Activated naive CD8-positive, alpha-beta T cell treated with anti-CD3 and anti-CD28 coated beads for 36 hours (primary cell): ENCODE results near the gene RPS15. TPM values are rescaled to one million over a fixed set of nuclear protein-coding genes. Genes with fewer than 3 reads are reported as not detected.

Source experiments
- DNase-seq: peaks from one replicate; pipeline ENCODE4 v3.0.0; 2021
- H3K27ac Mint-ChIP-seq: one replicate; pipeline ENCODE4 v1.8.0; 2022; ENCODE audit warnings: mild to moderate bottlenecking, moderate library complexity, mixed read lengths
- H3K27me3 Mint-ChIP-seq: one replicate; pipeline ENCODE4 v1.8.0; 2022; ENCODE audit warnings: mild to moderate bottlenecking, mixed read lengths
- H3K36me3 Mint-ChIP-seq: one replicate; pipeline ENCODE4 v1.8.0; 2021; ENCODE audit warnings: mild to moderate bottlenecking, mixed read lengths
- H3K4me1 Mint-ChIP-seq: one replicate; pipeline ENCODE4 v1.8.0; 2021; ENCODE audit warnings: mixed read lengths
- H3K4me3 Mint-ChIP-seq: one replicate; pipeline ENCODE4 v1.8.0; 2022; ENCODE audit warnings: mild to moderate bottlenecking, moderate library complexity, mixed read lengths
- H3K9me3 Mint-ChIP-seq: one replicate; pipeline ENCODE4 v1.8.0; 2022; ENCODE audit warnings: mixed read lengths
- total RNA-seq, 2 experiments: library from RNA; stranded (reverse); gene quantifications; one replicate each; pipeline ENCODE4 v1.2.3, GENCODE V29; 2021

RPS15 gene
- total RNA-seq, 2 experiments from 2014 or later, result 1,472 to 1,524 TPM

DNA sequence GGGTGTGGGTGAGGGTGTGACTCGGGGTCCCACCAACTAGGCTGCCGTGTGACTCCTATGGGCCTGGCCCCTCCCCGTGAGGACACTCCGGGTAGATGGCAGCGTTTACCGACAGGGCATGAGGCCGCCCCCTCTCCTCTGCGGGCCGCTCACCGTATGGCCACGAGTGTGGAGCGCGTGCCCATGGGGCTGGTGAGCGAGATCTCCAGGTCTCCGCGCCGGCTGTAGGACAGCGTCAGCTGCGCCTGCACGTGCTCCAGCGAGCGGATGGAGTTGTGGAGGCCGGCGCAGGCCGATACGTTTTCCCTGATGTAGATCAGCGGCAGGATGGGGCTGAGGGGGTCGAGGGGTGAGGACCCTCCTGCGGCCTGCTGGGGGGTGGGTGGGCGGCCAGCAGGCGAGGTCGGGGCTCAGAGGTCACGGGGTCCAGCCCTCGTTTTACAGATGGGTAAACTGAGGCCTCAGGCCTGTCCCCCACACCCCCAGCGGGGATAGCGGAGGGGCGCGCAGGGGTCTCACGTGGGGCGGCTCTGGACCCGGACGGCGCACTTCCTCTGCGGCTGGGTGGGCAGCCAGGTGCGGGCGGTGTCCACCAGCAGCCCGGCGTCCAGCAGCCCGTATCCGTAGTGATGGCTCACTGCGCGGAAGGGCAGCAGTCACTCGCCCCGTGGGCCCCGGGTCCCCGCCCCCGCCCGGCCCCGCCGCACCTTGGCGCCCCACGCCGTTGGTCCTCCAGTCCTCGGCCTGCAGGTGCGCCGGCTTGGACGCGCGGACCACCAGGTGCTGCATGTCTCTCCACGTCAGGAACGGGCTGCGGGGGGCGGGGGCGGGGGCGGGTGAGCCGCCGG is 45.2 kb downstream of the RPS15 start:
- Mint-ChIP-seq H3K27ac (no peak overlapping the region), H3K4me3 (no peak overlapping the region), H3K9me3 (no peaks in the 10 kb centered on the region), H3K4me1 (peaks cover 7% of the 10 kb centered on the region), H3K36me3 (peaks cover 2% of the 10 kb centered on the region), H3K27me3 (no peaks in the 10 kb centered on the region)
- DNase-seq, result no peak

DNA sequence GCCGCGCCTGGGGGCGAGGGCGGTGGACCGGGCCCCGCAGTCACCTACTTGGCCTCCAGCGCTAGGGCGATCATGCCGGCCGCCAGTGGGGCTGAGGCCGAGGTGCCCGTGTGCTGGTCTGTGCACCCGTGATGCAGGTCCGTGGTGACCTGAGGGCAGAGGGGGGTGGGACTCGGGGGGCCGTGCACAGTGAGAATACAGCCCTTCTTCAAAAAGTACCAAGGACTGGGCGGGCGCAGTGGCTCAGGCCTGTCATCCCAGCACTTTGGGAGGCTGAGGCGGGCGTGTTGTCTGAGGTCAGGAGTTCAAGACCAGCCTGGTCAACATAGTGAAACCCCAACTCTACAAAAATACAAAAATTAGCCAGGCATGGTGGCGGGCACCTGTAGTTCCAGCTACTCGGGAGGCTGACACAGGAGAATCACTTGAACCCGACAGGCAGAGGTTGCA is 45.8 kb downstream of the RPS15 start:
- Mint-ChIP-seq H3K4me3 (no peak overlapping the region), H3K9me3 (no peaks in the 10 kb centered on the region), H3K4me1 (peaks cover 5% of the 10 kb centered on the region), H3K36me3 (peaks cover under 1% of the 10 kb centered on the region), H3K27me3 (no peaks in the 10 kb centered on the region), H3K27ac (no peak overlapping the region)
- DNase-seq, result no peak

DNA sequence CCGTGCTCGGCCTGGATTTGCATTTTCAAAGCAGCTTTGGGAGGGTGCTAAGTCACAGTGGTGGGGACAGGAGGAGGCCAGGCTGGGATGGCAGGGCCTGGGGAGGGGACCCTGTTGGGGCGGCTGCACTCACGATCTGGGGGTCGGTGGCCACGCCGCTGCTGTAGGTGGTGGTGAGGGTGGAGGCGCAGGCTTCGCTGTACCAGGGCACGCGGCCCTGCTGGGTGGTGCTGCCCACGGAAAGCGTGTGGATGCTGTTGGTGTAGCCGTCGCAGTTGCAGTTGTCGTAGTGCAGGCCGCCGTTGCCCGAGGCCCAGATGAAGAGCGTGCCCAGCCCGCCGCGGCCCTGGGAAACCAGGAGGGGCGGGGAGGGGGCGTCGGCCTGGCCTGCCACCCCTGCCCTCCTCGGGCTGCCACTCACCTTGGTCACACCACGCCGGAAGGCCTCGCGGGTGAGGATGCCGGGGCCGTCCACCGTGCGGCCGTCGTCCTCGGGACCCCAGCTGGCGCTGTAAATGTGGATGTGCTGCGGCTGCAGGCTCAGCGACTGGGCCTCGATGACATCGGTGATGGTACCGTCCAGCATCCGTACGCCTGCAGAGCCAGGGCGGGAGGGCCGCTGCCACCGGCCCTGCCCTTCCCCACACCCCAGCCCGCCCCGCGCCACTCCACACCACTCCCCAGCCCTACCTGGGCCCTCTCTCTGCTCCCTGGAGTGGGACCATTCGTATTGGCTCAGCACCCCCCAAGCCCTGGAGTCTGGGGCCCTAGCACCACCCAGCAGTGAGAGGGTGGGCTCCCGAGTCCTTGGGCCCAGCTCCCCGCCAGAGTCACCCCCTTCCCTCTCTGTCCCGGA is 48.8 kb downstream of the RPS15 start:
- peaks cover 8% of the 10 kb centered on the region for H3K4me1 Mint-ChIP-seq
- H3K27me3 Mint-ChIP-seq, result peaks cover 4% of the 10 kb centered on the region
- DNase-seq, result no peak
- no peaks in the 10 kb centered on the region for H3K36me3 Mint-ChIP-seq
- no peaks in the 10 kb centered on the region for H3K9me3 Mint-ChIP-seq
- H3K27ac Mint-ChIP-seq, result no peak overlapping the region
- no peak overlapping the region for H3K4me3 Mint-ChIP-seq

DNA sequence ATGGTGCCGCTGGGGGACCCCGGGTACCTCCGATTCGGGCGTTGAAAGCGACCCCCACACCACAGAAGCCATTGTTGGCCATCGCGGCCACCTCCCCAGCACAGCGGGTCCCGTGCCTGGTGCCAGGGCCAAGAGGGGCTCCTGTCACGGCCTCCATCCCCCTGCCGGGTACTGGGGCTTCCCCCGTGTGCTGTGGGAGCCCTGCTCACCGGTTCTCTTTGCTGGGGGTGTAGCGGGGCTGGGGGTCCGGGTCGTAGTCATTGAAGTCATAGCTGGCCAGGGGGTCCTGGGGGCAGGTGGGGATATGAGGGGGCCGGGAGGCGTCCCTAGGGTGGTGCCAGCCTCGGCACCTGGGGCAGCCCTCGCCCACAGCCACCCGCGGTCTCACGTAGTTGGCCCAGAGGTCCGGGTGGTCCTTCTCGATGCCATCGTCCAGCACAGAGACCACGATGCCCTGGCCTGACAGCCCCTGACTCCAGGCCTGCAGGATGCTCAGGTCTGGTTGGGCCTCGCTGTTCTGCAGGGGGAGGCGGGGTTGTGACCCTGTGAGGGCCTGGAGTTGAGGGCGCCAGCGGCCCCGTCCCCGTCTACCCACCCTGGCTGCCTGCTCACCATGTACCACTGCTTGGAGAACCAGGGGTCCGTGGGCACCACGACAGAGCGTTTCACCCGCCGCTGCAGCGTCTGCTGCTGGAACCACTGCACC is 49.5 kb downstream of the RPS15 start:
- Mint-ChIP-seq H3K4me1 (peaks cover 9% of the 10 kb centered on the region), H3K27me3 (peaks cover 4% of the 10 kb centered on the region), H3K9me3 (no peaks in the 10 kb centered on the region), H3K27ac (no peak overlapping the region), H3K36me3 (no peaks in the 10 kb centered on the region), H3K4me3 (no peak overlapping the region)
- no peak for DNase-seq

DNA sequence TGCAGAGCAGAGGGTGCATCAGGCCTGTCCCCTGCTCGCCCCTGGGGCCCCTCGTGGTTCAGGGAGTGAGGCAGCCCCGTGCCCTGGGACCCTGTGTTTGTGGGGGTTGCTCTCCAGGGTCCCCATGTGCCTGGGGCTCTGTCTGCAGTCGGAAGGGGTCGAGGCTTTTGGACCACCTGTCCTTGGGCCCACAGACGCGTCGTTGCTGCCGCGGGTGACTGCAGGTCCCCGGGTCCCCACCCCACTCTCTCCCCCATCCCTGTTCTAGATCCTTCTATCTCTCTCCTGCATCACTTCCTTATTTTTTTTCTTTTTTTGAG is 50.0 kb downstream of the RPS15 start:
- H3K4me3 Mint-ChIP-seq, result no peak overlapping the region
- no peaks in the 10 kb centered on the region for H3K36me3 Mint-ChIP-seq
- peaks cover 9% of the 10 kb centered on the region for H3K4me1 Mint-ChIP-seq
- no peak for DNase-seq
- H3K27ac Mint-ChIP-seq, result no peak overlapping the region
- peaks cover 4% of the 10 kb centered on the region for H3K27me3 Mint-ChIP-seq
- H3K9me3 Mint-ChIP-seq, result no peaks in the 10 kb centered on the region

DNA sequence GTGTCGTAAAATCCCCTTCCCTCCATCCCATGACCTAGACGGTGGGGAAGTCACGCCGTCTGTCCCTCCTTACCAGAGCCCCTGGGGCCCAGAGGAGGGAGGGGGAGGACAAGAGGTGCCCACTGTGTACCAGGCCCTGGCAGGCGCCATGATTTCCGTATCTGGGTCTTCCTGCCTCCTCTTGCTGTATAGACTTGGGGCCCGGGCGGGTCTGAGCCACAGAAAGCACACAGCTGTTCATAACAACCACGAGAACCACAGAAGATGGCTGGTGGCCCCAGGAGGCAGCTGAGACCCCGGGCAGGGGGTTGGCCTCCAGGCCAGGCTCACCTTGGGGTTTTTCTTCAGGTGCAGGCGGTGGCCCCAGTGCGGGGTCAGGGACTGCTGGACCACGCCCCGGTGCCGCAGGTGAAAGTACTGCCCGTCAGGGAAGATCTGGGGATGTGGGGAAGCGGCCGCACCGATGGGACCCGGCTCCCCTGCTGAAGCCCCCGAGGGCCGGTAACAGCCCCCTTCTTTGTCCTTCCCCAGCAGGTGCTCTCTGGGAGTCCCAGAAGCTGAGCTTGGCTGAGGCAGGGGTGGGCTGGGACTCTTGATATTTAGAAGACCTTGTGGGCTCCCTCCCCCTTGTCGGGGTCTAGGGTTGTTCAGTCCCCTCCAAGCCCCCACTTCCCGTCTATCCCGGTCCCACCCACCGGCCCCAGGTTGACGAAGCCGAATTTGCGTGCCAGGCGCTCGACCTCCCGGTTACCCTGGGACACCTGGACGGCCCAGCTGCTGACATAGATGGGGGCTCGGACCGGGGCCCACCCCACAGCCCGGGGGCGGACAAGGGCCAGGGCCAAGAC is 51.5 kb downstream of the RPS15 start:
- H3K9me3 Mint-ChIP-seq, result no peaks in the 10 kb centered on the region
- peaks cover 9% of the 10 kb centered on the region for H3K4me1 Mint-ChIP-seq
- peaks cover 4% of the 10 kb centered on the region for H3K27me3 Mint-ChIP-seq
- no peak overlapping the region for H3K27ac Mint-ChIP-seq
- no peak for DNase-seq
- no peaks in the 10 kb centered on the region for H3K36me3 Mint-ChIP-seq
- peak overlapping the region; percentile 63 for H3K4me3 Mint-ChIP-seq

Other genes with a start within 250 kb of the RPS15 start
- 10 to 100 TPM; 54.7 to 55.8 TPM for gene STK11, start 232.6 kb upstream of the RPS15 start, total RNA-seq
- gene CBARP, start 200.4 kb upstream of the RPS15 start, total RNA-seq, result under 1 TPM; 0.33 to 0.46 TPM
- gene ATP5F1D, start 196.6 kb upstream of the RPS15 start, total RNA-seq, result 100 to 1,000 TPM; 175 to 177 TPM
- gene MIDN, start 189.8 kb upstream of the RPS15 start, total RNA-seq, result 10 to 100 TPM; 29.3 to 29.6 TPM
- 100 to 1,000 TPM; 208 to 216 TPM for gene CIRBP, start 169.1 kb upstream of the RPS15 start, total RNA-seq
- 100 to 1,000 TPM in 1 of 2 experiments, 10 to 100 TPM in 1; 99.8 to 101 TPM for gene FAM174C, start 162.9 kb upstream of the RPS15 start, total RNA-seq
- gene EFNA2, start 152.5 kb upstream of the RPS15 start, total RNA-seq, result not detected
- gene NDUFS7, start 54.5 kb upstream of the RPS15 start, total RNA-seq, result 100 to 1,000 TPM in 1 of 2 experiments, 10 to 100 TPM in 1; 98.7 to 101 TPM
- 10 to 100 TPM; 36.5 to 37.6 TPM for gene GAMT, start 36.9 kb upstream of the RPS15 start, total RNA-seq
- gene DAZAP1, start 30.8 kb upstream of the RPS15 start, total RNA-seq, result 100 to 1,000 TPM; 287 to 297 TPM
- under 1 TPM; 0.21 to 0.26 TPM for gene APC2, start 11.7 kb downstream of the RPS15 start, total RNA-seq
- gene C19orf25, start 40.8 kb downstream of the RPS15 start, total RNA-seq, result 10 to 100 TPM; 27.0 to 28.7 TPM
- gene PCSK4, start 52.0 kb downstream of the RPS15 start, total RNA-seq, result 1 to 10 TPM; 1.5 to 1.7 TPM
- gene REEP6, start 52.8 kb downstream of the RPS15 start, total RNA-seq, result 1 to 10 TPM; 1.3 to 1.8 TPM
- gene ADAMTSL5, start 74.6 kb downstream of the RPS15 start, total RNA-seq, result 1 to 10 TPM; 1.1 to 1.5 TPM
- not detected for gene PLK5, start 85.7 kb downstream of the RPS15 start, total RNA-seq
- 1 to 10 TPM; 6.1 to 6.5 TPM for gene MEX3D, start 129.9 kb downstream of the RPS15 start, total RNA-seq
- 100 to 1,000 TPM; 111 to 117 TPM for gene MBD3, start 154.5 kb downstream of the RPS15 start, total RNA-seq
- gene UQCR11, start 167.1 kb downstream of the RPS15 start, total RNA-seq, result 100 to 1,000 TPM; 229 to 244 TPM
- gene TCF3, start 214.2 kb downstream of the RPS15 start, total RNA-seq, result 100 to 1,000 TPM; 106 TPM